CD1c-positive myeloid dendritic cell (primary cell): ENCODE results near the gene RSPH10B.
"Not testable (repeated sequence)": the region's sequence is repeated elsewhere in the genome, so short reads cannot be mapped to it uniquely, and the experiment has no call there.

Experiments
- DNase-seq: peaks from one replicate; pipeline ENCODE4 v3.0.0-alpha.2; 2016; ENCODE audit errors: extremely low spot score

Gene RSPH10B

GRCh38 chr7:5970347-5970911 lies at the start of gene RSPH10B:
RSPH10B (minus strand) TSS chr7:5970689; CDS start chr7:5967116, 3,573 bp downstream.
- DNase-seq = not testable (repeated sequence)

- DNase-seq = no peak
These were observed 46.1 kb upstream of the RSPH10B start for GRCh38 chr7:6016653-6016966.

DNA sequence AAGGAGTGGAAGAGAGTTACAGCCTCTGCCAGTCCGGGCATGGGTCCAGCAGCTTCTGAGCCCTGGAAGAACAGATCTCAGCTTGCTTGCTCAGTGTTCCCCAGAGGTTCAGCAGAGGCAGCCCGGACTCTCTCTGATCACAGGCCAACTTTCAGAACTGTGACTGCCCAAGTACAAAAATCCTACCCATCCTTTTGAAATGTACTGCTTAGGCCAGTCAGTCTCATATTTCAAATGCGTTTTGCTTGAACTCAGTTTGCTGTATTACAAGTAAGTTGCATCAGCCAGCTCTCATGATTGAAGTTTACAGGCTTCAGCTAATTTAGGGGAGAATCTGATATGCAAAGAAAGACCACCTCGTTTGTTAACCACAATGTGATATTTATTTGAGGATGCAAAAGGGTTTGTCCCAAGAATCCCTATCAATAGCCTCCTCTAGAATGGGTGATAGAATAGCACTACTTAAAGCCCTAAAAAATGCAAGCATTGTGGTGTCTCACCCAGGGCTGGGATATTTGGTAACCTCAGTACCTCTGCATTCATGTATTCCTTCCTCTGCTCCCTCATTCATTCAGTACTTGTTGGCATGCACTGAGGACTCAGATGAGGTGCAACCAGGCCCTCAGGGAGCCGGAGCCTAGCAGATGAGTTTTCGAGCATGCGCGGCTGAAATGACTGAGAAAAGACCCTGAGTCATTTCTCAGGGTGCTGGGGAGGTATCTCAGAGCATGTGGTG lies 45.6 kb upstream of the RSPH10B start:
- DNase-seq = no peak

- no peak for DNase-seq
These were observed 42.0 kb upstream of the RSPH10B start for GRCh38 chr7:6012355-6013104.

- DNase-seq = no peak
These were observed 41.1 kb upstream of the RSPH10B start for GRCh38 chr7:6011541-6011940.

- DNase-seq = not testable (repeated sequence)
These were observed 39.9 kb upstream of the RSPH10B start for GRCh38 chr7:6010370-6010769.

DNA sequence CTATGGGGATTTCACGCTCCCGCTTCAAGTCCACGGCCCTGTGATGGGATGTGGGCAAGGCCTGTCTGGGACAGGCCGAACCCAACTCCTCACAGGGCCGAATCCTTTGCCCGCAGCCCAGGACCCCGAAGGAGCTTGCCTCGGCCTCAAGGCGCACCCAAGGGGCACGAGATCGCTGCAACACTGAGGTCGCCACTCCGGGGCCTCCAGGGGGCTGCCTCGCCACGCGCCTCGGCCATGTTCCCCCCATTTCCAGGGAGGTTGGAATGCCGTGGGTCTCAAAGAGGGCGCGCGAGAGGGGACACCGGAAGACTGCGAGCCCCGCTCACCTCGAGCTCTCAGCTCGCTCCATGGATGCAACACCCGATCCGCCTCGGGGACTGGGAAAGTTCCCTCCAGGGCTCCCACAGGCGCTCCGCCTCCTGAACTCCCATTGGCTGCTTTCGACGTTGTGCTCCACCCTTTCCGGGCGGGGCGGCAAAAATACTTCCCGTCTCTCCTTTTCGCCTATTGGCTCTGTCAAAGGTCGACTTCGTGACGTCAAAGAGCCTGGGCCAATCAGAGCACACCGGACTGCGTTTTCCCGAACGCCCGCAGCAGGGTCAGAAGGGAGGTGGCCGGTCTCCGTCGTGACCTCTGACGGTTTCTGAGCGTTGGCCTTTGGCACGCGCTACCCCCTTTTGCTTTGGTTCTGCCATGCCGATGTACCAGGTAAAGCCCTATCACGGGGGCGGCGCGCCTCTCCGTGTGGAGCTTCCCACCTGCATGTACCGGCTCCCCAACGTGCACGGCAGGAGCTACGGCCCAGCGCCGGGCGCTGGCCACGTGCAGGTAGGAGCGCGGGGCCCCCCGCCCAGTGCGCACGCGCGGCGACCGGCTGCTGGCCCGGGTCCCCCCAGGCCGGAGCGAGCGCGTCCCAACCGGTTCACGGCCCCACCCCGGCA lies 38.5 kb upstream of the RSPH10B start, which contains the start of the genes AIMP2 and PMS2:
Gene AIMP2, plus strand, starts transcription at position 605 of the 944 bp plus-strand sequence. Its CDS starts 92 bp downstream, at position 697.
Gene PMS2, minus strand, starts transcription at position 382 of the 944 bp plus-strand sequence. Its CDS starts 30 bp downstream, at position 352.
- DNase-seq = peak; percentile 99

DNA sequence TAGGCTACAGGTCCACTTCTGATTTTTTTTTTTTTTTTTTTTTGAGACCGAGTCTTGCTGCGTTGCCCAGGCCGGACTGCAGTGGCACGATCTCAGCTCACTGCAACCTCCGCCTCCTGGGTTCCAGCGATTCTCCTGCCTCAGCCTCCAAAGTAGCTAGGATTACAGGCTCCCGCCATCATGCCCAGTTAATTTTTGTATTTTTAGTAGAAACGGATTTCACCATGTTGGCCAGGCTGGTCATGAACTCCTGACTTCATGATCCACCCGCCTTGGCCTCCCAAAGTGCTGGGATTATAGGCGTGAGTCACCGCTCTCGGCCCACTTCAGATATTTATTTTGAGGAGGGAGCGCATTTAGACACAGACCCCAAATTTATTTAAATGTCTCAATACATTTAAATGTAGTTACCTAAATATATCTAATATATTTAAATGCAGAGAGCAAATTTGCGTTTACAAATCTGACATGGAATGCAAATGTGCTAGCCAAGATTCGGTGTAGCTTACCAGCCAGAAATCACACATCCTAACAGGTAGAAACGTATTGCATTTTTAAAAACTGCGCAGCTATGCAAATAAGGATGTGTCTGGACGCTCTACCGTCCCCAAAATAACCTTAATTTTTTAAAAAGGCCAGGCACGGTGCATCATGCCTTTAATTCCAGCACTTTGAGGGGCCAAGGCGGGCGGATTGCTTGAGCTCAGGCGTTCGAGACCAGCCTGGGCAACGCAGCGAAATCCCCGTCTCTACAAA lies 37.5 kb upstream of the RSPH10B start:
- DNase-seq = not testable (repeated sequence)

DNA sequence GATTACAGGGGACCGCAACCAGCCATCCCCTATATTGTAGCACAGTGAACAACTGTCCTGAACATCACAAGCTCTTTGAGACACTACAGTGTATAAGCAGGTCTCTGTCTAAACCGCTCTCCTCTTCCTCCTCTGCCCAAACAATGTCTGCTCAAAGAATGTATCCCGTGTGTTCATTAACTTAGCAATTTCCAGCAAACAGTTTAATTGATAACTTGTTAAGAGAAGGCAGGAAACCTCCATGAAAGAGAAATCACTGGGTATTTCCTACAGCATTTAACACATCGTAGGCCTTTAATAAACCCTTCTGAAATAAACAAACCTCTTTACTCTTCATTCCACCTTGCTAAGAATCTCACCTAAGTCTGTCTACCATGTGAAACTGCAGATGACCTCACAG lies 36.9 kb upstream of the RSPH10B start:
- no peak for DNase-seq

- DNase-seq = peak; percentile 70
These were observed 26.8 kb upstream of the RSPH10B start for GRCh38 chr7:5997210-5997808.

DNA sequence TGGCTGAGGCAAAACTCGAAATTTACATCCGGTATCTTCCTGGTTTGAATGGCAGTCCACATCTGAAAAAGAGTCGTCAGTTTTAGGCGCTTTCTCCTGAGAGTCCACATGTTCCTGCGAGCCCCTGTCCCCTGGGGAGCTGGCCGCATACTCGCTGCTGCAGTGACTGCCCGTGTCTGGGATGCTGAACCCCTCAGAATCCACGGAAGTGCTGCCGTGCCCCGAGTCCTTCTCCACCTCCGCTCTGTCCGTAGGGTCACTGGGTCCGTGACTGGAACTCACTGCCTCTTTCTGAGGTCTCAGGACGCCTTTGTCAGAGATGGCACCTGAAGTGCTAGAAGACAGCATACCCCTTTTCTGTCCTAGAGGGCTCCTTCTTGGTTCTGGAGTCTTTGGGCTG lies 16.6 kb upstream of the RSPH10B start:
- DNase-seq = not testable (repeated sequence)

DNA sequence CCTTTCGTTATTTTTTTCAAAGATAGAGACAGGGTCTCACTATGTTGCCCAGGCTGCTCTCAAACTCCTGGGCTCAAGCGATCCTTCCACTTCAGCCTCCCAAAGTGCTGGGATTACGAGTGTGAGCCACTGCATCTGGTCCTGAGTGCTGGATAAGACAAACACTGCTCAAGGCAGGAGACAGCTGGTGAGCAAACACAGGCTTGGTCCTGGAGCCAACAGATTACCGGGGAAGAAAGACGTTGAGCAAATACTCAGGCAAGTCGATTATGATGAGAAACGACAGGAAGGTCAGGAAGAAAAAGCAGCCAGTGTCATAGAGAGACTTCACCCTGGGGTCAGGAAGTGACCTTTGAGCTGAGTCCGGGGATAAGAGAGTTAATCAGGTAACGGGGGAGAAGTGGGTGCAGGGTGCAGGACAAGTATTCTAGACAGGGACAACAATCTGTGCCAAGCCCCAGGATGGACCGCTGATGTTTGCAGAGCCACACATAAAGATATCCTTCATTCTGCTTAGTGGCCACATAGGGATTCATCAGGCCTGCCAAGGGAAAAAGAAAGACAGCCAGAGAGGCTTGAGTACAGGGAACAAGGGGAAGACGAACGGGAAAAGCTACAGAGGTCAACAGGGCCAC lies 9.3 kb upstream of the RSPH10B start:
- DNase-seq = not testable (repeated sequence)

GRCh38 chr7:5973580-5973979 lies 3.1 kb upstream of the RSPH10B start:
- DNase-seq = not testable (repeated sequence)

- not testable (repeated sequence) for DNase-seq
These were observed 6.7 kb downstream of the RSPH10B start for GRCh38 chr7:5963810-5964209.

DNA sequence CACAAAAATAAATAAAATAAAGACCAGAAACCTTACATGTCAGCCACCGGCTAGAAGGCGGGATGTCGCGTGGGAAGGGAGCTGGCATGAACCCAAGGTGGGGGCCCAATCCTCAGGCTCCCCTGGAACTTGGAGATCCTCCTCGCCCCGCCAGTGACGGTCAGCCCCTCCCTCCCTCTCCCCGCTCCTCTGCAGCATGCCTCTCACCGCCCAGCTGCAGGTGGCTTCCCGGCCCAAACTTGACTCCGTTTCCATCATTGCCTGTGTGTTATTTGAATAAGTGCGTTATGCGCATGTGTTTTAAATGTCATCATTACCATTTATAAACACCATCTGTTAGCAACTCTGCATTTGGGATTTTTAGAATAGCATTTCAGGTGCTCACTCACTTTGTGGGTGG lies 7.3 kb downstream of the RSPH10B start:
- DNase-seq = not testable (repeated sequence)

DNA sequence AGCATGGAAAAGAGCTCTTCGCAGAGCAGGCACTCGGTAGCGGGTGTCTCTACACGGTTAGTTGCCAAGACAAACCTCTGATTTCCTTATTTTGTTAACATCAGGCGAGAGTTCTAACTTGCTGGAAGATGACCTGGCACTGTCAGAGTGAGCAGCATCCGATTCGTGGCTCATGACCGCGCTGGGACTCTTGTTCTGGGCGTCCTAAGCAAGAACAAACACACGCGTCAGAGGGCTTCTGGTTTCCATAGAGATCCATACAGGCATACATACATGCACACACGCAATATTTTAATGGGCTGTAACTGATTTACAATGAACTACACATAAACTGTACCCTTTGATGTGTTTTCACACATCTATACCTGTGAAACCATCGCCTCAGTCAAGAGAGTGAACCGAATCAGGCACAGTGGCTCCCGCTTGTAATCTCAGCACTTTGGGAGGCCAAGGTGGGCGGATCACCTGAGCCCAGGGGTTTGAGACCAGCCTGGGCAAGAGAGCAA lies 35.5 kb downstream of the RSPH10B start:
- not testable (repeated sequence) for DNase-seq

GRCh38 chr7:5931905-5932644 lies 38.4 kb downstream of the RSPH10B start:
- not testable (repeated sequence) for DNase-seq

DNA sequence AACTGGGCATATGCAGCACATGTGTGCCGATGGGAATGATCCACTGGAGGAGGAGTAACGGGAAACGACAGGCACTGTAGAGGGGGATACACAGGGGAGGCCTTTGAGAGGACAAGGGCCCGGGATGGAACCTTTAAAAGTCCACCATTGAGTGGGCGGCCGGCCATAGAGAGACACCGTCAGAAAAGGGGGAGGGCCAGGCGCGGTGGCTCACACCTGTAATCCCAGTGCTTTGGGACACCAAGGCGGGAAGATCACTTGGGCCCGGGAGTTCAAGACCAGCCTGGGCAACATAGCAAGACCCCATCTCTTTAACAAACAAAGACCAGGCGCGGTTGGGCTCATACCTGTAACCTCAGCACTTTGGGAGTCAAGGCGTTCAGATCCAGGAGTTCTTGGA lies 39.2 kb downstream of the RSPH10B start:
- not testable (repeated sequence) for DNase-seq

GRCh38 chr7:5930290-5930689 lies 40.2 kb downstream of the RSPH10B start:
- not testable (repeated sequence) for DNase-seq
